GM18867 (cell line): Measurements from ENCODE around the gene CLDN22.

ENCODE experiments used
- ATAC-seq: cut with Tn5 transposase; IDR thresholded peaks from one replicate; pipeline ENCODE4 v1.9.1; 2021; ENCODE audit warnings: mild to moderate bottlenecking, moderate library complexity; ENCODE audit not compliant: unreplicated experiment

Gene CLDN22

GRCh38 chr4:183323295-183323694 lies 3.2 kb upstream of the CLDN22 start:
- no peak for ATAC-seq

DNA sequence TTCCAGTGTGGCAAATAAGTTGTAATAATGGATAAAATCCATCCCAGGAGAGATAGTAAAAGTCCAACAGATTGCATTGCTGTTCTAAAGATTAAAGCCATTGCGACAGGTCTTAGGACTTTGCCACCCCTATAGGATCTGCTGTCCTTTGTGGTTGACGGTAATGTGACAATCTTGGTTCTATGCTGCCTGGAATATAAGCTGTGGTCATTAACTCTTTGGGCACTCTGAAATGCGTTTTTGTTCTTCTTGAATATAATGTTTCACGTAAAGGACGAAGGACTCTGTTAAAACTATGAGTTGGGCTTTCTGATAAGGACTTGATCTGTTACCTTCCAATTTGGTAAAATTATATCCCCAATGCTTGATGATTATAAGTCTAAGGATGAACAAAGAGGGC lies 2.2 kb upstream of the CLDN22 start, which contains the start of gene CLDN24:
CLDN24 (minus strand) TSS at position 101 of the 400 bp plus-strand sequence; CDS start at position 101, 0 bp downstream.
- no peak for ATAC-seq

- no peak for ATAC-seq
Measured at GRCh38 chr4:183321516-183321915, 1.4 kb upstream of the CLDN22 start.

DNA sequence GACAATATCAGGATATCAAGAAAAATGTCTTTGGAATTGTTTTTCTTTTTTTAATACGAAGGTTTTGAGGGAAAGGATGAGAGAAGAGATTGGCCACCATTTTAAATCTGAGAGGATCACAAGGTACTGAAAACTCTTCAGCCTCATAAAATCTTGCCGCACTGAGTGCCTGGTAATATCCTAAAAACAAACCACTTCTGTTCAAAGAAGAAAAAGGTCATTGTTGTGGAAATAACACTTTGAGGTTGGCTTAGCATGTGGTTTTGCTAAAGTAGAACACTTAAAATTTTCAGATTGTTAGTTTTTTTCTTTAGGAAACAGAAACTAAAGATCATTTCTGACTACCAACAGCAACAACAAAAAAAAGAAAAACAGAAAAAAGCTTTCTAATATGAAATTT lies 1.0 kb upstream of the CLDN22 start:
- ATAC-seq, result peak; percentile 83

DNA sequence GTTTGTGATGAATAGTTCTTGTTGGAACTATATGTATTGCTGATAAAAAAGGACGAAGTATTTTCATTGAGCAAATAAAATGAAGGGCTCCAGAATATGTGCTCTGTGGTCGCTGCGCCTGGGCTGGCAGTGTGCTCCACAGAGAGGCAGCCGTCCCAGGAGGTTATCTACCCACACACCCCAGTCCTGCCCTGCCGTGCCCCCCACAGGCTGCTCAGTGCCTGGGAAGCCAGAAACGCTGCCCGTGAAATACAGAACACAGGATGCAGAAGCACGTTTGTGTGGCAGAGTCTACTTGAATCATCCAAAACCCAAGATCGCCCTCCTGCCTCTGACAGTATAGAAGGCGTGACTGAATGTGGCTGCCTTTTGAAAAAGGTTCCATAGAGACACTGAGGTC lies 1.4 kb downstream of the CLDN22 start:
- ATAC-seq, result no peak

- no peak for ATAC-seq
Measured at GRCh38 chr4:183314806-183315205, 5.3 kb downstream of the CLDN22 start.

- no peak for ATAC-seq
Measured at GRCh38 chr4:183314336-183314735, 5.7 kb downstream of the CLDN22 start.

GRCh38 chr4:183312841-183313240 lies 7.2 kb downstream of the CLDN22 start:
- no peak for ATAC-seq

- no peak for ATAC-seq
Measured at GRCh38 chr4:183306811-183307210, 13.3 kb downstream of the CLDN22 start.

DNA sequence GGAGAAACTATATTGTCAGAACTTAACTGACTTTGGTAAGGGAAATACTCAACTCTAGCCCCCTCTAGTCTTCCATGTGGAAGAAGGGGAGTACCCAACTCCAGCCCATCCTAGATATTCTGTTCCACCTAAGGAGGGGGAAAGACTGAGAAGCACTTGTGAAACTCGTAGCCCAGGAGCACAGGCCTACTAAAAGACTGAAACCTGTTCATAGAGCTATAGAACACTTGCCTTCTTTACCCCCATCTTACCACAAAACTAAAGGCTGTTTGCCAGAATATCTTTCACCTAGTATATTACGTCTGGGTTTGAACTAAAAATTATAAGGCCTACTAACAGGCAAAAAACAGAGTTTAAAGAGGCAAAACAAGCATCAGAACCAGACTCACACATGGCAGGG lies 15.5 kb downstream of the CLDN22 start:
- no peak for ATAC-seq

DNA sequence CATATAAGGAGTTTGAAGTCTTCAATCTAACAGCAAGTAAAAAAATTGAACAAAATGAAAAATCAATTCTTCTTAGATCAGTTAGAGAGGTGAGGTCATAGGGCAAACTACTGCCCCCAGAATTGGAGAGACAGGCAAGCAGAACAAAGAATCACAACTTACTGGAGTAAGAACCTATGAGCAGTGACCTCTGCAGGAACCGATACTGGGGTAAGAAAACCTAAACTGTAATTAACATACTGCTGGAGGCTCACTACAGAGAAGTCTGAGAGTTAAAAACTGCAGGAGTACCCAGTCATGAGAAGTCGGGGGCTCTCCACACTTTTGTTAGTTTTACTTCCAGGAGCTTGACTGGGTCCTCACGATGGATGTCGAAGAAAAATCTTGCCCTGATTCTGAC lies 16.0 kb downstream of the CLDN22 start:
- ATAC-seq, result peak; percentile 65

GRCh38 chr4:183303301-183303700 lies 16.8 kb downstream of the CLDN22 start:
- no peak for ATAC-seq

DNA sequence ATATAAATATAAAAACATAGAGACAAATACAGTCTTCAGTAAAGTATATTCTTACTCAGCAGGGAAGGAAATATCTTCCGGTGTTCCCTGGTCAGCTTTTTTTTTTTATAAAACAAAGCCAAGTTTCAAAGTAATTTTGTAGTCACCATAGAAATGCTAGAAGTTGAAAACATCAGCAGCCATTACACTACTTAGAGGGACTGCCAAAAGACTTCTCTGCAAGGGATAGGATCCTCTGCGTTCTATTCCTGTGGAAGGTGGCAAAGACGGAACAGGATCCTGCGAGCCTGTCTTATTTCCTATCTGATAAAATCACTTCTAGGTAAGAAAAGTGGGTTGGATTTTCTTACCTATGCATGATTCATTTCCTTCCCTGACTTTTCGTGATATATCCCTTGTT lies 19.4 kb downstream of the CLDN22 start:
- ATAC-seq, result no peak

- ATAC-seq, result no peak
Measured at GRCh38 chr4:183300070-183300469, 20.0 kb downstream of the CLDN22 start.

GRCh38 chr4:183299464-183299863 lies 20.6 kb downstream of the CLDN22 start:
- ATAC-seq, result no peak

DNA sequence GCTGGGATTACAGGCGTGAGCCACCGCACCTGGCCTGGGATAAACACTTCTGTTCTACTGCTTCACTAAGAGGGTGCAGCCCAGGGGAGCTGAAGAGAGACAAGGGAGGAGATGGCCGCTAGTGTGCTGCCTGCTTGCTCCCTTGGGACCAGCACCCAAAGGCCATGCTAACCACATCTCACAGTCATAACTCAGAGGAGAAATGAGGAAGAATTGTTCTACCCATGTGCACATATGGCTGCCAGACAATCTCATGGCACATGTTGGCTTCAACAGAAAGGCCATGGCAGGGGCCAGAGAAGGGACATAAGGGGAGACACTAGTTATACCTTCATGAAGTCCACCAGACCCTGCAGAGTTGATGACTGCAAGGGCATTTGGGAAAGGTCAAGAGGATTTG lies 22.4 kb downstream of the CLDN22 start:
- ATAC-seq, result peak; percentile 79

DNA sequence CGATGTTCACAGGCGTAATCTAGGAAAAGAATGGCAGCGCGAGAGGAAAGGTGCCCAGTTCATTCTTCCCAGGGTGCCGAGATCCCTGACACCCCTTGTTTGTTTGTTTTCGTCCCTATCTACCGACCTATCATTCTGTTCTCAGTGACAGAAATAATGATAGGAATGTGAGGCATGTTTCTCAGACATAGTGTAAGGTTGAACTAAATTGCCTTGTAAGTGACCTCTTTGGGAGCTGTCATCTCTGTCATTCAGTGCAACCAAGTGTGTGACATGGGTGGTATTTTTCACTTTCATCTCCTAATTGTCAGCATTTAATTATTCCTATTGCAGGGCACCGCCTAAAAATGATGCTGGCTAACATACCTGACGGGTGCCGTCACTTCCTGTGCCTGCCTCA lies 24.4 kb downstream of the CLDN22 start:
- ATAC-seq, result no peak

DNA sequence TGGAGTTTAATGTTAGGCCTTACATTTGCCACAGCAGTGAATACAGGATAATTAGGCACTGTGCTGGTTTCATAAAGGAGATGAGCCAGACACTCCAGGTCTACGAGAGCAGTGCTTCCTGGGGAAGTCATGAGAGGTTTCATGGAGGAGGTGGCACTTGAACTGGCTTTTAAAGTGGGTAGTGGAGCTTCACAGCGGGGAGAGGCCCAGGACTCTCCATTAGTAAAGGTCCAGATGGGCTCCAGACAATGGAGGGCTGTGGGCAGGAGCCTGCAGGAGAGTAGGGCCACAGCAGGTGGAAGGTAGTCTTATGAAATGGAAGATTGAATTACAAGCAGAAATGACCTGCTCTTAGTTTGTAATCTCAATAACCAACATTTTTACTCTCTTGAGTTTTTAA lies 29.0 kb downstream of the CLDN22 start:
- no peak for ATAC-seq

DNA sequence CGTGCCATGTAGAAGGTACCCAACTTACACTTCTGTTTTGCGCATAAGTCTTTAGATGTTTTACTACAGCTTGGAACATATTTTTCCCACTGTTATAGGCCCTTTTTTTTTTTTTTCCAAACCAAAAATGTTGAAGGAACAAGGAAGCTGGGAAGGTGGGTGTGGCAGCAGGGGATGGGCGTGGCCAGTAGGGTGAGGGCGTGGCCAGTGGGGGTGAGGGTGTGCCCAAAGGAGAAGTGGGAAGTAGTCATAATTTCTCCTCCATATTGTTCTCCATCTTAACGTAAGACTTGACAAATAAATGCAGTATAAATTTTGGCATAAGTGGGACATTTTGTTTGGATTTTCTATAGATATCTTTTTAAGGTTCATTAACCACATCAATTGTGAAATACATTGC lies 30.4 kb downstream of the CLDN22 start:
- no peak for ATAC-seq

DNA sequence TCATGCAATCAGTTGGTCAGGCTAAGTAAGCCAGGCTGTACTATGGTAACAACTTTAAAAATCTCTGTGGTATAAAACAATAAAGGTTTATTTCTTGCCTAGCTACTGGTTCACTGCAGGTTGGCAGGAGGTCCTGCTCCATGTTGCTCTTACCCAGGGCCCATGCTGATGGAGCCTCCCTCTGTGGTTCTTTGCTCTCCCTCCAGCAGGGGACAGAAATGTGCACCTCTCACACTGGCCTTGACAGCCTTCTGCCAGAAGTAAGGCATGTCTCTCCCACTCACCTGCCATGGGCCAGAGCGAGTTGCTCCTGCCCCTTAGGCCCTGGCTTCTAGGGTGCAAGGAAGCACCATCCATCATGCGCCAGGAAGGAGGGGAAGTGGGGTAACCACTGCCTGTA lies 31.1 kb downstream of the CLDN22 start:
- ATAC-seq, result no peak

GRCh38 chr4:183287677-183288076 lies 32.4 kb downstream of the CLDN22 start:
- ATAC-seq, result peak; percentile 72

GRCh38 chr4:183287309-183287659 lies 32.8 kb downstream of the CLDN22 start:
- peak; percentile 71 for ATAC-seq

DNA sequence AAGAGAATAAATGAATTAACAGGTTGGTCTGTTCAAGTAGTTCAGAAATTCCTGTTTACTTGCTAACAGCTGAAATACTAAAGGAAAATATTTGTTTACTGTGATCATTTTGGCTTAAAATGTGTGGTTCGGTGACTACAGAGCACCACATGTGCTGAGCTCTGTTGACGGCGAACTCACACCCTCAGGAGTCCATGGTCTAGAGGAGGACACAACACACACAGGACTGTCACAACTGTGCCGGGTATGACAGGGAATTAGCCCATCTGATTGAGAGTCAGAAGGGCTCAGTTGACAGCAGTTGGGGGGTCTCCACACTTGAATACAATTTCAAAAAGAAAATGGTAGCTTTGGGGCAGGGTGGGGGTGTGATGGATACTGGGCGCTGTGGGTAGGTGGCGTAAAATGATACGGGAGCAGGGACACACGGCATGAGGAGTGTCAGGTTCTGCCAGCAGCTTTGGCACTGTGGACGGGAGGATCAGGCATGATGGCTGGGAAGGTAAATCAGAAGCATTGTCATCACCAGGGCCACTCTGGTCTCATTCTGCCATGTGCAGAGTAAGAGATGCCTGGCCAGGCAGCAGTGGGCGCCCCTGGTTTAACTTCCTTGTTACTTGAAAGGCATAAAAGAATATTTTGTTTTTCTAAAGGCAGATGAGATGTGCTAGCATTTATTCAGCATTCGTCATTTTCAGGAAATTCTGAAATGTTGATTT lies 33.3 kb downstream of the CLDN22 start:
- ATAC-seq, result peak; percentile 19
